Activated T-helper 17 cell treated with anti-CD3 and anti-CD28 coated beads, Interleukin-2, amount 50 U/mL, for 72 hours (primary cell): ENCODE measurements around the gene UBQLNL. TPM values are rescaled to one million over a fixed set of nuclear protein-coding genes. Genes with fewer than 3 reads are reported as not detected.
A peak's percentile ranks its signal among the peaks of the same experiment; 100 is the strongest.

Experiments used
- ATAC-seq: fragments of 150-1000 bp; cut with Tn5 transposase; replicated peaks from 2 replicates; pipeline ENCODE4 v1.10.0; 2021; ENCODE audit warnings: mild to moderate bottlenecking, moderate library complexity
- H3K27ac Mint-ChIP-seq: one replicate; pipeline ENCODE4 v1.8.0; 2022; ENCODE audit warnings: mixed read lengths
- H3K27me3 Mint-ChIP-seq: one replicate; pipeline ENCODE4 v1.8.0; 2022; ENCODE audit warnings: mixed read lengths
- H3K36me3 Mint-ChIP-seq: one replicate; pipeline ENCODE4 v1.8.0; 2022; ENCODE audit warnings: low read depth, mild to moderate bottlenecking, mixed read lengths
- H3K4me1 Mint-ChIP-seq: one replicate; pipeline ENCODE4 v1.8.0; 2022; ENCODE audit warnings: mixed read lengths
- H3K4me3 Mint-ChIP-seq: one replicate; pipeline ENCODE4 v1.8.0; 2022; ENCODE audit warnings: mild to moderate bottlenecking, mixed read lengths
- H3K9me3 Mint-ChIP-seq: one replicate; pipeline ENCODE4 v1.8.0; 2022; ENCODE audit warnings: mixed read lengths
- total RNA-seq, 2 donors: library from RNA; stranded (reverse); gene quantifications; one replicate each; pipeline ENCODE4 v1.2.3, GENCODE V29; 2022

UBQLNL gene
- under 1 TPM in 1 of 2 donors, not detected in 1; 0.50 TPM for total RNA-seq

- no peaks in the 10 kb centered on the region for H3K9me3 Mint-ChIP-seq
- H3K27ac Mint-ChIP-seq, result no peak within 1 kb of the TSS
- no peaks in the 10 kb centered on the region for H3K36me3 Mint-ChIP-seq
- no peaks in the 10 kb centered on the region for H3K4me1 Mint-ChIP-seq
- ATAC-seq, result no peak
- H3K4me3 Mint-ChIP-seq, result no peak within 1 kb of the TSS
- H3K27me3 Mint-ChIP-seq, result no peaks in the 10 kb centered on the region
Observed at GRCh38 chr11:5516599-5516998, at the start of gene UBQLNL. UBQLNL (minus strand) TSS chr11:5516699; CDS start chr11:5516441, 258 bp downstream.

DNA sequence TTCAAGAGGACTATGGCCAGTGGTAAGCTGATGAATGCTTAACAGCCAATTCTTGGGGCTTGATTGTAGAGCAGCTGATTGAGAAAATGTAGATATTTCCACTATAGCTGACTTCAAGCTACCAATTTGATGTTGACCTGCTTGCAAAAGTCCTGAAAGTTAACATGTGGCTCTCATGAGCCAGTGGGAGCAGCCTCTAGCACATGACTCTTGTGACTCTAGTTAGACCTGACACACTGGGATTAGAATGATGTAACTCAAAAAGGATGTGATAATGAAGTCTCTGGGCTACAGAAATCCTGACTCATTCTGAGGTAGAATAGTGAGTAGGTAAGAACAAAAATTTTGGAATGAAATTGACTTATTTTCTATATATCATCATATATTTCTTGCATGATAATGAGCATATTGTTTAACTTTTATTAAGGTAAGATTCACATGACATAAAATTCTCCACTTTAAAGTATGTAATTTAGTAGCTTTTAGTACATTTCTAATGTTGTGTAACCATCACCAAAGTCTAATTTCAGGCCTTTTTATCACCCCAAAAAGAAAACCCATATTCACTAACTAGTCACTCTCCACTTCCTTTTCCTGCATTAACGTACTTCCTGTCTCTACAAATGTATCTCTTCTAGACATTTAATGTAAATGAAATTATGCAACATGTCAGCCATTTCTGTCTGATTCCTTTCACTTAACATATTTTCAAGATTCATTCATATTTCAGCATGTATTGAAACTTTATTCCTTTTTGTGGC, 47.9 kb upstream of the UBQLNL start:
- H3K4me3 Mint-ChIP-seq, result no peak overlapping the region
- no peaks in the 10 kb centered on the region for H3K27me3 Mint-ChIP-seq
- H3K9me3 Mint-ChIP-seq, result peaks cover 4% of the 10 kb centered on the region
- no peak overlapping the region for H3K27ac Mint-ChIP-seq
- no peaks in the 10 kb centered on the region for H3K4me1 Mint-ChIP-seq
- no peak for ATAC-seq
- H3K36me3 Mint-ChIP-seq, result no peaks in the 10 kb centered on the region

- H3K9me3 Mint-ChIP-seq, result no peaks in the 10 kb centered on the region
- no peaks in the 10 kb centered on the region for H3K36me3 Mint-ChIP-seq
- no peak overlapping the region for H3K4me3 Mint-ChIP-seq
- no peak for ATAC-seq
- peaks cover 8% of the 10 kb centered on the region for H3K27me3 Mint-ChIP-seq
- H3K27ac Mint-ChIP-seq, result no peak overlapping the region
- H3K4me1 Mint-ChIP-seq, result no peaks in the 10 kb centered on the region
Observed at GRCh38 chr11:5557751-5558150, 41.3 kb upstream of the UBQLNL start.

- Mint-ChIP-seq H3K27me3 (peaks cover 8% of the 10 kb centered on the region), H3K4me3 (no peak overlapping the region), H3K36me3 (no peaks in the 10 kb centered on the region), H3K9me3 (no peaks in the 10 kb centered on the region), H3K27ac (no peak overlapping the region), H3K4me1 (no peaks in the 10 kb centered on the region)
- no peak for ATAC-seq
Observed at GRCh38 chr11:5556596-5557188, 40.2 kb upstream of the UBQLNL start.

DNA sequence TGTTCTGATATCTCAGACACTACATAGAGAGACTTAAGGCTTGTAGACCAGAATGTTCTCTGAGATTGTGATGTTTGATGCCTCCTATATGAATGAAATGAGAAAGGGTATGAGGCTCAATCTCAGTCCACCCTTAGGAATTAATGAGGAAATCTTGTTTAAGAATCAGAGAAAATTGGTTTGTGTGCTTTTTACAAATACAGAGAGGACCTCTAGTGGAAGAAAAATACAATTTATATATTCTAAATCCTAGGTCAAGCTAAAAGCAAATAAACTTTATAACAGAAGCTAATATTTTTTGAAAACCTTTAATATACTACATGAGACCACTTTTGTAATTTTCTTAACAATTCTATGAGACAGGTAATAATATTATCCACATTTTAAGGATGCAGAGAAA, 36.8 kb upstream of the UBQLNL start:
- ATAC-seq, result no peak
- Mint-ChIP-seq H3K27ac (no peak overlapping the region), H3K4me1 (no peaks in the 10 kb centered on the region), H3K36me3 (no peaks in the 10 kb centered on the region), H3K4me3 (no peak overlapping the region), H3K9me3 (no peaks in the 10 kb centered on the region), H3K27me3 (peaks cover 5% of the 10 kb centered on the region)

DNA sequence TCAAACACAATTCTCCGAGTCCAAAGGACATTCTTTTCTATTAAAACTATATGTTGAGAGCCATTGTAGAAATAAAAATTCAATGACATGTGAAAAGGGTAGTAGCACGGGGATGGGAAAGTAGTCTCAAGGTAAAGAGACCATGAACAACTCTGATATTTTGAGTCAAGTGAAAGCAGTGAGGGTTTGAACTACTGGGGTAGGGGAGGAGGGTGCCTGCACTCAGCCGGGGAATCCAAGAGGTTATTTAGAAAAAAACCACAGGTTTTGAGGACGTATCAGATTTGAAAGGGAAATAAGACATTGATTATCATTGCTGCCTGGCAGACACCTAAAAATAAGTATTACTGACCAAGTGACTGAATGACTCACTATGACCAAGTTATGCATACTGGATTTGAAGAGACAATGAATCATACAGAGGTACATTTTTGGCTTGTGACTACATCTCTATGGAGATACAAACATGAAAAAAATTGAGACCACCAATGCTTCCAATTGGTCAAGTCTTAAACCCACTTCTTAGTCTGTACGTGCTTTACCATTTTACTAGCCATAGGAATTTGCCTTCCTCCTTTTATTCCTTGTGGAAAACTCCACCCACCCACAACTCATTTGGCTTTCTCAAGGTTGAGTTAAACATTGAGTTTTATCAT, 34.1 kb upstream of the UBQLNL start:
- ATAC-seq, result peak; percentile 37
- Mint-ChIP-seq H3K27ac (no peak overlapping the region), H3K36me3 (no peaks in the 10 kb centered on the region), H3K4me3 (no peak overlapping the region), H3K4me1 (no peaks in the 10 kb centered on the region), H3K27me3 (peaks cover 7% of the 10 kb centered on the region), H3K9me3 (no peaks in the 10 kb centered on the region)

GRCh38 chr11:5548440-5548839, 31.9 kb upstream of the UBQLNL start, which contains the start of gene OR52H1:
OR52H1 (minus strand) TSS chr11:5548540; CDS start chr11:5545505, 3,035 bp downstream.
- Mint-ChIP-seq H3K4me3 (no peak within 1 kb of the TSS), H3K4me1 (no peaks in the 10 kb centered on the region), H3K27me3 (peaks cover 3% of the 10 kb centered on the region), H3K27ac (no peak within 1 kb of the TSS), H3K36me3 (no peaks in the 10 kb centered on the region), H3K9me3 (no peaks in the 10 kb centered on the region)
- ATAC-seq, result no peak

DNA sequence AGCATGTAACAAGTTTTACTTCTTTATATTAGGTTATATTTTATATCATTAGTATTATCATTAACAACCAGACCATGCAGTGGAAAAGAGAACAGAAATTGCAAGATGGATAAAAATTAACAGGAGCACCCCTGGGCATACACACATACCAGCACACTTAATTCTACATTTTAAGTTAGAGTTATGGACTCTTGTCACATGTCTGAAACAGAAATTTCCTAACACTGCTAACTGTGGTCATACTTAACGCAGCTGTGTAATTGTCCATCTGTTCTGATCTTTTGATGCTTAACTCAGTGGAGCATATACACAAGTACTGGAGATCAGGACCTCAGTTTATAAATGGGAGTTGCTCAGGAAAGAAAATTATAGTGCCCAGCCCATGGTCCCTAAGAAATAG, 31.5 kb upstream of the UBQLNL start:
- Mint-ChIP-seq H3K4me3 (no peak overlapping the region), H3K27ac (no peak overlapping the region), H3K4me1 (no peaks in the 10 kb centered on the region), H3K27me3 (peaks cover 3% of the 10 kb centered on the region), H3K9me3 (no peaks in the 10 kb centered on the region), H3K36me3 (no peaks in the 10 kb centered on the region)
- no peak for ATAC-seq

DNA sequence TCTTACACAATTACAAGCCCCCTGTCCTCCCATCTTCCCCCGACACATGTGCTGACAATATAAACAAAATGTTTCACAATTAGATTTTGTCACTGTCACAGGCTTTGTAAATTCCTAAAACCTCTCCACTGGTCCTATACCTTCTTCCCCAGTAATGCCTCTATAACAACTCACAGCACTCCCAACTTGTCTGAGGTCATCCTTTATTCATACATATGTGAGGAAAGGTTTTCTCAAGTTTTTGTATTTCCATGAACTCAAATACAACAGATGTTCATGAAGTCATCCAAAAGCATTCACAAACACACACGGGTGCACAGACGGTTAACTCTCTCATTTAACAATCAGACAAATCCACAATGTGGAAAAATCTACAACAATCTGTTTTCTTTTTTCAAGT, 30.0 kb upstream of the UBQLNL start:
- H3K27me3 Mint-ChIP-seq, result peaks cover 6% of the 10 kb centered on the region
- no peaks in the 10 kb centered on the region for H3K4me1 Mint-ChIP-seq
- H3K36me3 Mint-ChIP-seq, result no peaks in the 10 kb centered on the region
- H3K27ac Mint-ChIP-seq, result no peak overlapping the region
- no peak overlapping the region for H3K4me3 Mint-ChIP-seq
- ATAC-seq, result no peak
- no peaks in the 10 kb centered on the region for H3K9me3 Mint-ChIP-seq

- H3K4me1 Mint-ChIP-seq, result no peaks in the 10 kb centered on the region
- H3K27me3 Mint-ChIP-seq, result peaks cover 6% of the 10 kb centered on the region
- H3K9me3 Mint-ChIP-seq, result no peaks in the 10 kb centered on the region
- H3K36me3 Mint-ChIP-seq, result no peaks in the 10 kb centered on the region
- ATAC-seq, result no peak
- H3K27ac Mint-ChIP-seq, result no peak overlapping the region
- H3K4me3 Mint-ChIP-seq, result no peak overlapping the region
Observed at GRCh38 chr11:5541427-5541826, 24.9 kb upstream of the UBQLNL start.

DNA sequence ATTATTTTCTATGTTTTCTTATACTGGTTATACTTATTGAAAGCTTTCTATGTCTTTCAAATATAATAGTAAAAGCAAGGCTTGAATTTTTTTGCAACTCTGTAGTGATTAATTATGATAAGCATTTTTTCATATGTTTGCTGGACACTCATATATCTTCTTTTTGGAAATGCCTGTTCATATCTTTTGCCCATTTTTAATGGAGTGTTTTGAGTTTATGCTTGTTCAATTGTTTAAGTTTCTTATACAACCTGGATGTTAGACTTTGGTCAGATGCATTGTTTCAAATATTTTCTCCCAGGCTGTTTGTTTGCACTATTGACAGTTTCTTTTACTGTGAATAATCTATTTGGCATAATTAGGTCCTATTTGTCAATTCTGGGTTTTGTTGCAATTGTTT, 20.0 kb upstream of the UBQLNL start:
- Mint-ChIP-seq H3K4me1 (no peaks in the 10 kb centered on the region), H3K27ac (no peak overlapping the region), H3K27me3 (peaks cover 3% of the 10 kb centered on the region), H3K4me3 (no peak overlapping the region), H3K9me3 (no peaks in the 10 kb centered on the region), H3K36me3 (no peaks in the 10 kb centered on the region)
- ATAC-seq, result no peak

GRCh38 chr11:5534046-5534445, 17.5 kb upstream of the UBQLNL start:
- no peaks in the 10 kb centered on the region for H3K9me3 Mint-ChIP-seq
- no peak overlapping the region for H3K4me3 Mint-ChIP-seq
- no peak overlapping the region for H3K27ac Mint-ChIP-seq
- H3K36me3 Mint-ChIP-seq, result no peaks in the 10 kb centered on the region
- H3K27me3 Mint-ChIP-seq, result no peaks in the 10 kb centered on the region
- no peaks in the 10 kb centered on the region for H3K4me1 Mint-ChIP-seq
- no peak for ATAC-seq

DNA sequence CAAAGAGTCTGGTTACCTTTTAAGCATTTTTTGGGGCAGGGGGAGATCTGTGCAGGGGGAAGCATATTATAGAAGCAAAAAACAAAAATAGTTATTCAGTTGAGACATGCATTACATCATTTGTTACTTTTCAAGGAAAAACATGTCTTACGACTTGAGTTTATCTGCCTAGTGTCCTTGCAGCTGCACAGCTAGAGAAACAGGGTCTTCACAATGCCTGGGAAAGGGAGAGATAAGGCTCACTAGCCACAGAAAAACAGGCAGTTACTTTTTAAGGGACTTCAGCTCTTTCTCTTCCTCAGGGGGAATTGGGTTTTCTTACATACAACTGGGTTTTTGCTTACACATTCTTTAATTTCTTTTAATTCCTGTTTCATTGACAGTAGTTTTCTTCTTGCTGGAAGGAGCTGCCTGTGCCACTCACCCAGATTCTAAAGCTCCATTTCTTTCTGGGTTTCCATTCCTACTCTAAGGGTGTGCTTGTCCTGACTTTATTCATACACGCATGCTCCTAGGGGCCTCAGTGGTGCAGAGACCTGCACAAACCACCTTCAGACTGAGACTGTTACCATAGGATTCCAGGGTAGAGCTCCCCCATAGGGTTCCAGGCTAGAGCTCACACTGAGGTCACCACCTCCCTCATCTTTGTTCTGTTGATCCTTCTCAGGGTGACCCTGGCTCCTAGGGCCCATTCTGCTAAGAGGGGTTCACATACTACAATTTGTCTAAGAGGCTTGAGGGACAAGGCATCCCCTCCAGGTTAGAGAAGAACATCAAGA, 14.7 kb upstream of the UBQLNL start:
- H3K36me3 Mint-ChIP-seq, result no peaks in the 10 kb centered on the region
- H3K4me3 Mint-ChIP-seq, result no peak overlapping the region
- no peaks in the 10 kb centered on the region for H3K4me1 Mint-ChIP-seq
- ATAC-seq, result no peak
- H3K27ac Mint-ChIP-seq, result no peak overlapping the region
- H3K9me3 Mint-ChIP-seq, result no peaks in the 10 kb centered on the region
- H3K27me3 Mint-ChIP-seq, result no peaks in the 10 kb centered on the region

GRCh38 chr11:5528495-5528894, 12.0 kb upstream of the UBQLNL start:
- Mint-ChIP-seq H3K27me3 (no peaks in the 10 kb centered on the region), H3K27ac (no peak overlapping the region), H3K36me3 (no peaks in the 10 kb centered on the region), H3K4me1 (no peaks in the 10 kb centered on the region), H3K4me3 (no peak overlapping the region), H3K9me3 (no peaks in the 10 kb centered on the region)
- ATAC-seq, result no peak
